Measurements from ENCODE around the gene GPR142. TPM values are rescaled to one million over a fixed set of nuclear protein-coding genes. Genes with fewer than 3 reads are reported as not detected.

Gene GPR142
- total and polyA plus RNA-seq, 2 of the 13 experiments (the other 11 are each of a cell fraction or from before 2014, with no cell fraction given), result not detected

GRCh38 chr17:74417178-74418045 is 50.1 kb downstream of the GPR142 start (continued):
- TF ChIP-seq ZNF841 (CRISPR knock-in tag; IDR thresholded peaks at IDR 0.05; ENCODE audit: borderline replicate concordance) (no peak), EHMT2 (IDR thresholded peaks at IDR 0.05; ENCODE audit: borderline replicate concordance, low read depth, low read length) (no peak), ZBTB49 (CRISPR knock-in tag; IDR thresholded peaks at IDR 0.05; ENCODE audit: borderline replicate concordance) (no peak), LCORL (IDR thresholded peaks at IDR 0.05) (no peak), LCORL (CRISPR knock-in tag; IDR thresholded peaks at IDR 0.05) (peak; percentile 66; the same call in 1 of the 2 replicates), ZNF589 (CRISPR knock-in tag; conservative IDR thresholded peaks at IDR 0.05) (peak; percentile 78; the same call in 1 of the 2 replicates), HDAC6 (IDR thresholded peaks at IDR 0.05; ENCODE audit: low read depth, low read length) (no peak), LRRFIP1 (CRISPR knock-in tag; conservative IDR thresholded peaks at IDR 0.05) (no peak), KDM2A (CRISPR knock-in tag; IDR thresholded peaks at IDR 0.05; ENCODE audit: borderline replicate concordance, low read depth) (peak; percentile 77), ZSCAN12 (CRISPR knock-in tag; IDR thresholded peaks at IDR 0.05) (no peak), MAFK (conservative IDR thresholded peaks at IDR 0.05 in 1 of 2, IDR thresholded peaks at IDR 0.05 in 1 of 2; ENCODE audit: low read length in 2 of 2) (no peak), HNF4G (IDR thresholded peaks at IDR 0.05; ENCODE audit: borderline replicate concordance, low read depth, low read length) (peak; percentile 6; the same call in 1 of the 2 replicates), HNF4G (CRISPR knock-in tag; IDR thresholded peaks at IDR 0.05; ENCODE audit: borderline replicate concordance, low read depth) (0 out of 2 replicates have a peak, but pooled peaks have one; percentile 67), POLR2G (IDR thresholded peaks at IDR 0.05; ENCODE audit: low read depth, low read length) (peak; percentile 55), NFE2 (CRISPR knock-in tag; IDR thresholded peaks at IDR 0.05) (no peak), NBN (conservative IDR thresholded peaks at IDR 0.05) (no peak), ZNF556 (CRISPR knock-in tag; IDR thresholded peaks at IDR 0.05; ENCODE audit: borderline replicate concordance) (no peak), ZFP62 (CRISPR knock-in tag; IDR thresholded peaks at IDR 0.05) (no peak), ZBTB25 (CRISPR knock-in tag; IDR thresholded peaks at IDR 0.05) (no peak; the same call in 1 of the 2 replicates), CBFB (CRISPR knock-in tag; IDR thresholded peaks at IDR 0.05) (no peak), NR2F6 (IDR thresholded peaks at IDR 0.05) (0 out of 2 replicates have a peak, but pooled peaks have one; percentile 16), NR2F6 (CRISPR knock-in tag; IDR thresholded peaks at IDR 0.05) (peak; percentile 65; the same call in 1 of the 2 replicates), ZBTB34 (CRISPR knock-in tag; IDR thresholded peaks at IDR 0.05) (peak; percentile 69), RBM22 (optimal IDR thresholded peaks at IDR 0.05; ENCODE audit: low read length) (no peak)

Measured in HepG2 (cell line).